Measurements from ENCODE around the gene RHBDD1. TPM values are rescaled to one million over a fixed set of nuclear protein-coding genes. Genes with fewer than 3 reads are reported as not detected.
A peak's percentile ranks its signal among the peaks of the same experiment; 100 is the strongest.

RHBDD1 gene
- total and polyA plus RNA-seq, 4 donors = 8.5 to 45.8 (median 16.1) TPM

DNA sequence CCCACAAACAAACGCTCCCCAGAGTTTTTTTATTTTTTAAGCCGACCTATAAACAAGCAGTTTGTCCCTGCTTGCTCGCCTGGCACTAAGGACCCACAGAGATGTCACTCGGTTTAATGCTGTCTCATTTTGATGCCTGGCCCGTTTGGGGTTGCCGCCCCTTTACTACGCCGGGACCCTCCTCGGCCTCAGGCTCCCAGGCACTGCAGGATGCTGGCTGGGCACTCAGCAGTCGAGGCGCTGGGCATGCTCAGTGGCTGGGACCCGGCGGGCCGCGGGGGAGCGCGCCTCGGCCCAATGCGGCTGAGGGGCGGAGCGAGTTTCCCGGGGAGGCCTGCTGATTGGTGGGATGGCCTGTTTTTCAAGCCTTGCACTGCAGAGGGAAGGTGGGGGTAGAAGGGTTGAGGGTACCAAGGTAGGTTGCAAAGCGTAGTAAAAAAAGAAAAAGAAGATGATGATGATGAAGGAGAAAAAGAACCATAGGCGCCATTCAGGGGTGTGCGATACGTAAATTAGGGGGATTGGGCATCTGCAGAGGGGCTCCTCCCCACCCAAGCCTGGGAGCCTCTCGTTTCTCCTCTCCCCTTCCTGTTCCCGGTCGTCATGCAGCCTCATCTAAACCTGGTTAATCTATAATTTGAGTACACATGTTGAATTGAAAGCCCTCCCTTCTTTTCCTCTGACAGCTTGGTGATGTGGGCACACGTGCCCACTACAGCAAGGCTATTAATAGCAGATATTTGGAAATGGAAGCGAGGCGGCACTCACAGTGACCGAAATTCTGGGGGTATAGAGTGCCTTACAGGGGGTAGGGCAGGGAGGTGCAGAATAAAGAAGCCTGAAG, 34.7 kb upstream of the RHBDD1 start (continued):
- TF ChIP-seq REST (IDR thresholded peaks at IDR 0.05) (peak; percentile 54), FOXA2 (IDR thresholded peaks at IDR 0.05) (peak; percentile 84), RXRA (IDR thresholded peaks at IDR 0.05) (peak; percentile 57 to 64), TAF1 (conservative IDR thresholded peaks at IDR 0.05) (peak; percentile 73), YY1 (IDR thresholded peaks at IDR 0.05) (peak; percentile 85), EGR1 (IDR thresholded peaks at IDR 0.05; ENCODE audit: low read depth in 2 of 2) (peak in 1 of 2 donors; percentile 20)

DNA sequence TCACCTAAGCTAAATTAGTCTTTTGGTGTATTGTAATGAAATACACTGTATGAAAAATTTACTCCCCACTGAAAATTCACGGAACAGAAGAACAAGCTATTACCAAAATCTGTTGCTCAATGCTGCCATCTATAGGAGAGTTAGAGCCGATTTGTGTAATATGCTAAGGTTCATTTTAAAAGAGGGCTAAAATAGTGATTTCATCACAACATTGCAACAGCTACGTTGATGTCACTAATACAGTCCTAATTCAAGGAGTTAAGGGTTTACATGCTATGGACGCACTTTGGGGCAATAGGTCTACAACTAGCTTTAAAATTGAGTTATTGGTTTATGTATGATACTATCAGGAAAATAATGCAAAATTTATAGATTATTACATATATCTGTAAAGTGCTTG, 33.3 kb upstream of the RHBDD1 start:
- Histone ChIP-seq H3K9ac (ENCODE audit: low read depth in 1 of 2, low read length in 2 of 2) (peak overlapping the region; percentile 31 to 75), H3K9me3 (ENCODE audit: control insufficient read depth in 4 of 4, low read length in 3 of 4) (no peaks in the 10 kb centered on the region), H3K27me3 (ENCODE audit: control insufficient read depth in 4 of 4, insufficient read depth in 4 of 4, low read length in 3 of 4) (no peaks in the 10 kb centered on the region), H3K4me3 (ENCODE audit: low read depth in 1 of 3, low read length in 3 of 3) (no peak overlapping the region), H3K27ac (ENCODE audit: low read depth in 1 of 2, low read length in 2 of 2) (peak overlapping the region in 1 of 2 donors; percentile 99), H3K4me1 (ENCODE audit: control insufficient read depth in 4 of 4, insufficient read depth in 4 of 4, low read length in 3 of 4) (peaks cover 0 to 29% (median 19%) of the 10 kb centered on the region in 4 donors), H3K36me3 (ENCODE audit: control insufficient read depth in 4 of 4, insufficient read depth in 3 of 4, low read depth in 1 of 4, low read length in 3 of 4) (no peaks in the 10 kb centered on the region)
- TF ChIP-seq, protein P1, sequence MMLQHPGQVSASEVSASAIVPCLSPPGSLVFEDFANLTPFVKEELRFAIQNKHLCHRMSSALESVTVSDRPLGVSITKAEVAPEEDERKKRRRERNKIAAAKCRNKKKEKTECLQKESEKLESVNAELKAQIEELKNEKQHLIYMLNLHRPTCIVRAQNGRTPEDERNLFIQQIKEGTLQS (IDR thresholded peaks at IDR 0.05) = peak; percentile 91
- peak; percentile 70 to 84 for TF ChIP-seq HNF4A (conservative IDR thresholded peaks at IDR 0.05)
- TF ChIP-seq JUND (IDR thresholded peaks at IDR 0.05) = peak; percentile 72 to 78
- TF ChIP-seq HNF4G (IDR thresholded peaks at IDR 0.05) = peak; percentile 56
- peak; percentile 66 for TF ChIP-seq SP1 (IDR thresholded peaks at IDR 0.05)
- TF ChIP-seq RXRA (IDR thresholded peaks at IDR 0.05) = peak; percentile 50 to 67
- TF ChIP-seq NR2F2 (IDR thresholded peaks at IDR 0.05) = peak; percentile 20
- peak; percentile 56 for TF ChIP-seq REST (IDR thresholded peaks at IDR 0.05)
- TF ChIP-seq FOXA2 (IDR thresholded peaks at IDR 0.05) = no peak
- TF ChIP-seq MAX (IDR thresholded peaks at IDR 0.05) = peak; percentile 33
- TF ChIP-seq YY1 (IDR thresholded peaks at IDR 0.05) = peak; percentile 59
- no peak for TF ChIP-seq GABPA (IDR thresholded peaks at IDR 0.05 in 1 of 2, conservative IDR thresholded peaks at IDR 0.05 in 1 of 2)
- TF ChIP-seq FOXA1 (IDR thresholded peaks at IDR 0.05) = peak; percentile 50
- no peak for TF ChIP-seq ZBTB33 (IDR thresholded peaks at IDR 0.05)
- TF ChIP-seq, protein P2, sequence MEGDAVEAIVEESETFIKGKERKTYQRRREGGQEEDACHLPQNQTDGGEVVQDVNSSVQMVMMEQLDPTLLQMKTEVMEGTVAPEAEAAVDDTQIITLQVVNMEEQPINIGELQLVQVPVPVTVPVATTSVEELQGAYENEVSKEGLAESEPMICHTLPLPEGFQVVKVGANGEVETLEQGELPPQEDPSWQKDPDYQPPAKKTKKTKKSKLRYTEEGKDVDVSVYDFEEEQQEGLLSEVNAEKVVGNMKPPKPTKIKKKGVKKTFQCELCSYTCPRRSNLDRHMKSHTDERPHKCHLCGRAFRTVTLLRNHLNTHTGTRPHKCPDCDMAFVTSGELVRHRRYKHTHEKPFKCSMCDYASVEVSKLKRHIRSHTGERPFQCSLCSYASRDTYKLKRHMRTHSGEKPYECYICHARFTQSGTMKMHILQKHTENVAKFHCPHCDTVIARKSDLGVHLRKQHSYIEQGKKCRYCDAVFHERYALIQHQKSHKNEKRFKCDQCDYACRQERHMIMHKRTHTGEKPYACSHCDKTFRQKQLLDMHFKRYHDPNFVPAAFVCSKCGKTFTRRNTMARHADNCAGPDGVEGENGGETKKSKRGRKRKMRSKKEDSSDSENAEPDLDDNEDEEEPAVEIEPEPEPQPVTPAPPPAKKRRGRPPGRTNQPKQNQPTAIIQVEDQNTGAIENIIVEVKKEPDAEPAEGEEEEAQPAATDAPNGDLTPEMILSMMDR (IDR thresholded peaks at IDR 0.05; ENCODE audit: low read depth, low read length, missing input control) = peak; percentile 78
- no peak for TF ChIP-seq EGR1 (IDR thresholded peaks at IDR 0.05; ENCODE audit: low read depth in 2 of 2)
- TF ChIP-seq TAF1 (conservative IDR thresholded peaks at IDR 0.05) = no peak
- TF ChIP-seq RAD21 (IDR thresholded peaks at IDR 0.05) = peak; percentile 95
- DNase-seq (ENCODE audit: low spot score) = no peak
- under 1% methylated on average over 4 of the region's 4 CpGs for WGBS

Measured in liver (tissue), 9 donors.